Activated CD4-positive, alpha-beta T cell treated with anti-CD3 and anti-CD28 coated beads for 1 hour (primary cell): ENCODE results near the gene SLC25A38.
"Not testable (repeated sequence)": the region's sequence is repeated elsewhere in the genome, so short reads cannot be mapped to it uniquely, and the experiment has no call there.

ENCODE experiments used
- DNase-seq: peaks from one replicate; pipeline ENCODE4 v3.0.0-alpha.2; 2020

The SLC25A38 gene

GRCh38 chr3:39383045-39383880 is at the start of gene SLC25A38:
Gene SLC25A38, plus strand, starts transcription at chr3:39383370. Its CDS starts 355 bp downstream, at chr3:39383725.
- DNase-seq = peak; percentile 68

- no peak for DNase-seq
Measured at GRCh38 chr3:39333607-39334006, 49.6 kb upstream of the SLC25A38 start.

- no peak for DNase-seq
Measured at GRCh38 chr3:39334205-39334604, 49.0 kb upstream of the SLC25A38 start.

GRCh38 chr3:39338201-39338600 is 45.0 kb upstream of the SLC25A38 start:
- DNase-seq = no peak

- no peak for DNase-seq
Measured at GRCh38 chr3:39339086-39339485, 44.1 kb upstream of the SLC25A38 start.

- no peak for DNase-seq
Measured at GRCh38 chr3:39343076-39343717, 40.0 kb upstream of the SLC25A38 start.

- no peak for DNase-seq
Measured at GRCh38 chr3:39343760-39344159, 39.4 kb upstream of the SLC25A38 start.

GRCh38 chr3:39344746-39345344 is 38.3 kb upstream of the SLC25A38 start:
- DNase-seq = no peak

- DNase-seq = no peak
Measured at GRCh38 chr3:39346785-39347585, 36.2 kb upstream of the SLC25A38 start.

GRCh38 chr3:39347586-39347876 is 35.6 kb upstream of the SLC25A38 start:
- DNase-seq = no peak

- no peak for DNase-seq
Measured at GRCh38 chr3:39349080-39349479, 34.1 kb upstream of the SLC25A38 start.

- DNase-seq = no peak
Measured at GRCh38 chr3:39350714-39351113, 32.5 kb upstream of the SLC25A38 start.

- not testable (repeated sequence) for DNase-seq
Measured at GRCh38 chr3:39351134-39351533, 32.0 kb upstream of the SLC25A38 start.

- DNase-seq = not testable (repeated sequence)
Measured at GRCh38 chr3:39353168-39353927, 29.8 kb upstream of the SLC25A38 start.

- DNase-seq = no peak
Measured at GRCh38 chr3:39358333-39358732, 24.8 kb upstream of the SLC25A38 start.

- DNase-seq = no peak
Measured at GRCh38 chr3:39361252-39361927, 21.8 kb upstream of the SLC25A38 start.

GRCh38 chr3:39362192-39362591 is 21.0 kb upstream of the SLC25A38 start:
- no peak for DNase-seq

- DNase-seq = no peak
Measured at GRCh38 chr3:39362812-39363211, 20.4 kb upstream of the SLC25A38 start.

- DNase-seq = not testable (repeated sequence)
Measured at GRCh38 chr3:39370450-39370849, 12.7 kb upstream of the SLC25A38 start.

- DNase-seq = no peak
Measured at GRCh38 chr3:39372833-39373232, 10.3 kb upstream of the SLC25A38 start.

- no peak for DNase-seq
Measured at GRCh38 chr3:39376959-39377634, 6.1 kb upstream of the SLC25A38 start.
